KBM-7 (cell line): ENCODE data around the gene TMEM212.
A peak's percentile ranks its signal among the peaks of the same experiment; 100 is the strongest.

Source experiments
- DNase-seq: peaks from one replicate; pipeline ENCODE4 v3.0.0-alpha.2; 2015
- in situ Hi-C: fragments of 300-500 bp; cut with MboI; formaldehyde crosslinking; loops from 2 replicates; pipeline ENCODE4 v1.14.3; 2020; ENCODE audit warnings: low sequenced_read_pairs, low pct_unique_long_range_greater_than_20kb, mixed read lengths

TMEM212 gene

DNA sequence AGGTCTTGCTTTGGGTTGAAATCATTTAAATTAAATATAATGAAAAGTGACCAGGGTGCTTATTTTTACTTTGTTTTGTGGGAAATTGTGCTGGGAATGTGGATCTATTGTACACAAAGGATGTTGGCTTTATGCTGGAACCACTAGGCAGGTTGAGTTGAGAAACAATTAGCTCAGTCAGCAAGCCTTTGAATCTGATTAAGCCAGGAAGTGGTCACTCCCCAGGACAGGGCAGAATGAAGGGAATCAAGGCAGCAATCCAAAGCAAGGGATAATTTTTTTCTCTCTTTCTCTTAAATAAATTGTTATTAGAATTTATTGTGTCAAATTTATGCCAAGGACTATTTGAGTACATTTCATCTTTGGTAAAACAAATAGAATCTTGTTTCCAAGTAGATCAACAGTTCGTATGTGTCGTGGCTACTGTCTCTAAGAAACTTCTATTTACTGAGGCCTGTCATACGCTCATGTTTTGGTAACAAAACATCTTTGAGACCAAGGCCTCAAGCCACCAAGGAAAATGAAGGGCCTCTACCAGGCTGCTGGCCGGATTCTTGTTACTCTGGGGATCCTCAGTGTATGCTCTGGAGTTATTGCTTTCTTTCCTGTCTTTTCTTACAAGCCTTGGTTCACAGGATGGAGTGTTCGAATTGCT is at the start of gene TMEM212:
Gene TMEM212 (plus strand): TSS at position 486 of the 655 bp plus-strand sequence. CDS start 35 bp downstream, at position 521.
- in situ Hi-C loops: no loop called here
- no peak for DNase-seq

DNA sequence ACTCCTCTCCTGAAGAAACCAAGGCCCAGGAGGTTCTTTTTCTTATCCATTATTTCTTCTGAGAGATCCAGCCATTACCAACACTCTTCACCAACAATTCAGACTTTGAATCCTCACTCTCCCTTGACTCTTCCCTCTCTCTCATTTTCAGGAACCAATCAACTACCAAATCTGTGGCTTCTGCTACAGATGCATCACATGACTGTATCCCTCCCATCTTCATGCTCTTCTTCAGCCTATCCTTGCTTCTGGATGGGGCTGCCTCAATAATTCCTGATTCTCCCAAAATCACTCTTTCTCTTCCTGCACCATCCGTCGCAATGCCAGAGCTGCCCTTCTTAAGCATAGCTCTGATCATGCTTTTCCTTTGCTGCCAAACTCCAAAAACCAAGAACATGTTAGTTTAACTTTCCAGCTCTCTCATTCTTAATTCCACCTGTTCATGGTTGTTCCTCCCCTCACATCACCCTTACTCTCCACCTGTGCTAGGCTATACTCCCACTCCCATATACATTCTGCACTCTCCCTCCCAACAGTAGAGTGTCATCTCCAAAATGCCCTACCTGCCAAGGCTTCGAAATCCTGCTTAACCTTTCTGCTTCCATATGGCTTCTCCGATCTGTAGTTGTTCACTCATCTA is 46.4 kb upstream of the TMEM212 start:
- no peak for DNase-seq
- in situ Hi-C loops: no loop called here

DNA sequence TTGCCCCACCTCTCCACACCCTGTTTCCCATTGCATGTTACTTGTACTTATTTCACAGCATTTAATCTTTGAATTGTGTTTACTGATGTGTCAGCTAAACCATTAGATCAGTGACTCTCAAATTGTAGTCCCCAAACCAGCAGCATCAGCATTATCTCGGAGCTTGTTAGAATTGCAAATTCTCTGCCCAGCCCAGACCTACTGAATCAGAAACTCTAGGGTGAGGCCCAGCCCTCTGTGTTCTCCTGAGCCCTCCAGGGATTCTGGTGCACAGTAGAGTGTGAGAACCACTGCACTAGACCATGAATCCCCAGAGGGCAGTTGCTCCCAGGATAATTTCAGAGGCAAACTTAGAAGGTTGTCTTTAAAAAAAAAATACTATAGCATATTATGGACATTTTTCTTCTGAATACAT is 45.9 kb upstream of the TMEM212 start:
- in situ Hi-C loops: no loop called here

DNA sequence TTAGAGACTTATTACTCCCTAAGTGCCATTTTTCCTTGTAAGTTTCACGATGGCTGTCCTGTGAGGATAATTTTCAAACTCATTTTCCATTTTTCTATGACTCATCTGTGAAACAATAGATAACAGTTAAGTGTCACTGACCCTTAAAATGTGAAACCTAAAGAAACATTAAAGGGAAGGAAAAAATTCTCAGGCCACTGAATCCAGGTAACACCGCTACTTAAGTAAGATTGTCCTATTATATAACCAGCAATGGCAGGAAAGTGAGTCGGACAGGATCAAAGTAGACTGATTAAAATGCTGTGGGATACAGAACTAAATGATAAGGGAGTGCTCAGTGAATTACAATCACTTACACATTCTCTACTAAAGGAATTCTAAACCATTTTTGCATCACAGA is 45.3 kb upstream of the TMEM212 start:
- DNase-seq: no peak
- in situ Hi-C loops: no loop called here

More for the DNA sequence above, 45.9 kb upstream of the TMEM212 start:
- DNase-seq: no peak

DNA sequence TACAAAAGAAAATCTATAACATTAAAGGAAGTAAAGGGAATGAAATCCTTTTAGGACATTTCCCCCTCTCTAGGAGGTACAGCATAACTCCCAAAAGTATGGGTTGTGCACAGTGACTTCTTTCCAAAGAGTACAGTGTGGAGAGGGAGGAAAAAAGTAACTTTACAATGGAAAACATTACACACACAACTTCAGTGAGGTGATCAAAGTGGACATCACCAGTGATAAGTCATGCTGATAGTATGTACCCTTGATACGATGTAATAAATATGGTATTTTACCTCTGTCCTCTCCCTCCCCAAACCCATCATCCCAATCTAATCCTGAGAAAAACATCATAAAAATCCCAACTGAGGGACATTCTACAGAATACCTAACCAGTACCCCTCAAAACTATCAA is 43.6 kb upstream of the TMEM212 start:
- no peak for DNase-seq
- in situ Hi-C loops: no loop called here

DNA sequence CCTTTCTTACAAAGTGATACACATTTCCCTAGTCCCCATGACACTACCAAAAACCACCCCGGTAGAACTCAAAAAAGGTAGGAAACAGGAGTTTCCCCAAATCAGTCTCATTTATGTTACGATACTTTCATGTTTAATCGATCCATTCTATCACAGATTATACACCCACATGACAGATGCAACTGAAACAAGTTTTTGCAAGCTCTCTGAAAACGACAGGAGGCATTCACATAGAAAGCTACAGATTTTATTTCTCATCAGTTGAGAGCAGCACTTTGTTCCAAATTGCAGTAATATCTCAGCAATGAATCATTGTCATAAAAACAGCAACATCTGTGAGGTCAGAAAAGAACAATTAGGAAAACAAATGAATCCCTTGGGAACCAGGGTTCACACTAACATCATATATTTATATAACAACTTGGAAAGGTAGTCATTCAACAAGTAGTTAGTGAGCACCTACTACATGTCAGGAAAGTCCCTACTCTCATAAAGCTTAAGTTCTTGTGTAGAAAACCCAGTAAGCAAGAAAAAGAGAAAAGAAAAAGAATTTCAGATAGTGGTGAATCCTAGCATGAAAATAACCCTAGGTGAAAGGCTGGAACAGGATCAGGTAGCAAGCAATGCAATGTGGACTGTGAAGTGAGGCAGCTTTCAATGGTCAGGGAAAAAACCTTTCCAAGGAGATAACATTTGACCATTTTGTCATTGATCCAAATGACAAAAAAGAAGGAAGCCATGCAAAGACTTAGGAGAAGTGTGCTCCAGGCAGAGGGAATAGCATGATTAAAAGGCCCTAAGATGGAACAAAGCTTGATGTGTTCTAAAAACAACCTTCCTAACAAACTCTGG is 41.2 kb upstream of the TMEM212 start:
- DNase-seq: no peak
- in situ Hi-C loops: no loop called here

DNA sequence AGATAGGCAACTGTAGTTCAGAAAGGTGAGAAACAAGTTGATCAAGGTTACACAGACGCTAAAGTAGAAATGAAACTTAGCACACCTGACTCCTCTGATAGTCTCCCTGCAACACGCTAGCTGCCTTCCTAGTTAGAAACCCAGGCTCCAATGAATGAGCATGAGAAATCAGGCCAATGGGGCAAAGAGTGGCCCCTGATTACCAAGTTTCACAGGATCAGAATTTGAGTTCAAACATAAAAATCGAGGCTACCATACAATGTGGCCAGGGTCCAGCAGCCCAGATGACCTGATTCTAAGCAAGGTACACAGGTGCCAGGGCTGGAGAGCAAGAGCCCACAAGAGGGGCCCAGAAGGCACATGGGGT is 40.6 kb upstream of the TMEM212 start:
- no peak for DNase-seq
- in situ Hi-C loops: no loop called here

DNA sequence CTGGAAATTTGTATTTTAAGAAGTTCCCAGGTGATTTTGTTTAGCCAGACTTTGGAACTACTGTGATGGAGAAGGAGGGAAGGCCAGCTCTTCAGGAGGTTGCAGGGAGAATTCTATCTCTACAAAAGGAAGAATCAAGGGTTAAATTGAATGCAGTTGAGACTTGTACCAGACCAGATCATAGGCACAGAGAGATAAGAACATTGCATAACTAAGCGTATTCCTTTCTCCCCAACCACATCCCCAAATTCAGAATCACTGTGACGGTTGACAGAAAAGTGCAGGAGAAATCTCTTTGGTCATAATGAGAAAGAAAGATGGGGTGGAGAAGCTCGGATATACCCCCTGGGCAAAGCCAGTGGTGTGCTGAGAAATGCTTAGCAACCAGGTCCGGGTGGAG is 40.1 kb upstream of the TMEM212 start:
- peak; percentile 19 for DNase-seq
- in situ Hi-C loops: no loop called here

DNA sequence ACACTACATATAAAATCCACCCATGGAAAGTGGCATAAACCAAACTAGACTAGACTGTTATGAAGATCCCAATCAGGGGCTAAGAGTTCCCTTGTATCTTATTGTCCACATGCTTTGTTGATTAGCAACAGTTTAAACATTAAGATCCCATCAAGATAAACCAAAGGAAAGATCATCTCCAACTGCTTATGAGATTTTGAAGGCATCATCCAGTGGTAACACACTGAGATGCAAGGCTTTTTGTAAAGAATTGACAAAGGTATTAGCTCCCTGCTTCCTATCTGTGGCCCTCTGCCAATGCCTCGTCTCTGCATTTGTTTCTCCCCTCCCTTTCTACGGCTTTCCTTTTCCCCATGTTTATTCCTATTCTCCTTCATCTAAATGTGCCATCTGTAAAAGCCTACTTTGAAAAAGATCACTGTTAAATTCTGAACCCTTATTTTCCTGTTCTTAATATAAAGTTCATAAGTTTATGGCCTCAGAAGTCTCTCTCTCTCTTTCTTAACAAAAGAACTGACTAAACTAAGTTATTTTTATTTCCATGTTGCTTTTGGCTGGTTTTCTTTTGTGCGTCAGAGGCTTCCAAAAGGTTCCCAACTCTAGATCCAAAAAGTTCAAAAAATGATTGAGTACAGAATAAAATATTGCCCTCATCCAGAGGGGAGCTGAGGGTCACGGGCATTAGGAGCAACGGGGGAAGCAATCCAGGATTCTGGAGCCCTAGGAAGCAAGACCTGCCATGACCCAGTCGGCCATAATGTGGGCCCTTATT is 38.3 kb upstream of the TMEM212 start:
- in situ Hi-C loops: no loop called here
- no peak for DNase-seq

DNA sequence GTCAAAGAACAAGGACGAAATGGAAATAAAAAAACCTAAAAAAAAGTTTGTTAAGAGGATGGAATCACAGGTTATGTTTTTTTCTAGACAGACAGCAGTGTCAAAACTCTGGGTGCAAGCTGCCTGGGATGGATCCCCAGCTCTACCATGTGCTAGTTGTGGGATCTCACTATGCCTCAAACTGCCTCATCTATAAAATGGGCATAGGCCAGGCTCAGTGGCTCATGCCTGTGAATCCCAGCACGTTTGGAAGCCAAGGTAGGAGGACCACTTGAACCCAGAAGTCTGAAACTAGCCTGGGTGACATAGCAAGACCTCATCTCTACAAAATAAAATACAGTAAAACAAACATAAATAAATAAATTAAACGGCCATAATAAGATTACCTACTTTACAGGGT is 37.5 kb upstream of the TMEM212 start:
- no peak for DNase-seq
- in situ Hi-C loops: no loop called here

DNA sequence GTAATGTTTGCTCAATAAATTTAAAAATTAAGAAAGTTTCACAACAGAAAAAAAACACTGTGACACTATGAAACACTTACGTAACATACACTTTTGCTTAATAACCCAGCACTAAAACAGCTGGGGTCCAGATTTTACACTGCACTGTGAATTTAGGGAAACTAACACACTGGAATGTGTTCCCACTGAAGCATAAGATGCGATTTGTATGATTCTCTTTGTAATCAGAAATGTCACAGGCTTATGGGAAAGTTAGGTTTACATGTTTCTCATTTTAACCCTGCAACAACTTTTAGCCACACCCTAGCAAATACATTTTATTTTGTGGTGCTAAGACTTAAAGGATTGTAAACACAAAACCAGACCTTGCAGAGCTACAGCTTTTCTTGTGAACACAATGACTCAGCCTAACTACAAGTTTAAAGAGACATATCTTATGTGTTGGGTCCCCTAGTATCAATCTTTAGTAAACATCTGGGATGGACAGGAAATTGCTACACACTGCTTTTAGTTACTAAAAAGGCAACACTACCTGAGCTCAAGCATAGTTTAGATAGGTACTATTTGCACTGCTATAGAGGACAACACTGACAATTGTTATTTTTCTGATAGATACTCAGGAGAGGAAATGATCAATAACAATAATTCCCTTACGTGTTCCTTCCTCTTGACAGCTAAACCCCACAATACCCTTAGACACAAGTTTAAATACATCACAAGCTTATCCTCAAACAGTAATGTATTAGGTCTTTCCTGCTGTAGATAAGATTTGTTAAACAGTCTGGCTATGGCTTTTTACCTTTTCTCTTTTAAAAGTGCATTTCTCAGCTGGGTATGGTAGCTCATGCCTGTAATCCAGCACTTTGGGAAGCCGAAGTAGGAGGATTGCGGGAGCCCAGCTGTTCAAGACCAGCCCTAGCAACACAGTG is 36.7 kb upstream of the TMEM212 start:
- in situ Hi-C loops: no loop called here
- peak; percentile 35 for DNase-seq

DNA sequence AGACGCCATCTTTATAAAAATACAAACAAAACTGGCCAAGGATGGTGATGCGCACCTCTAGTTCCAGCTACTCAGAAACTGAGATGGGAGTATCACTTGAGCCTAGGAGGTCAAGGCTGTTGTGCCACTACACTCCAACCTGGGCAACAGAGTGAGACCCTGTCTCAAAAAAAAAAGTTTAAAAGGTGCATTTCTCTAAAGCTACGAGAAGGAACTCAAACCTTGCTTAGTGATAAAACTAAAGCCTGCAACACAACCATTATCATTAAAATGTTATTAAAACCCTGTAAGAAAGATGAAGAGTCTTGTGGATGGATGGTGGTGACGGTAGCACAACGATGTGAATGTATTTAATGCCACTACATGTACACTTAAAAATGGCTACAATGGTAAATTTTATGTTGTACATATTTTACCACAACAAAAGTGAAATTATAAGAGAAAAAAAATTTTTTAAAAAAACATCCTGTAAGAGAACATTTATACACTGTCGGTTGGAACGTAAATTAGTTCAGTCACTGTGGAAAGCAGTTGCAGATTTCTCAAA is 35.9 kb upstream of the TMEM212 start:
- DNase-seq: no peak
- in situ Hi-C loops: no loop called here

DNA sequence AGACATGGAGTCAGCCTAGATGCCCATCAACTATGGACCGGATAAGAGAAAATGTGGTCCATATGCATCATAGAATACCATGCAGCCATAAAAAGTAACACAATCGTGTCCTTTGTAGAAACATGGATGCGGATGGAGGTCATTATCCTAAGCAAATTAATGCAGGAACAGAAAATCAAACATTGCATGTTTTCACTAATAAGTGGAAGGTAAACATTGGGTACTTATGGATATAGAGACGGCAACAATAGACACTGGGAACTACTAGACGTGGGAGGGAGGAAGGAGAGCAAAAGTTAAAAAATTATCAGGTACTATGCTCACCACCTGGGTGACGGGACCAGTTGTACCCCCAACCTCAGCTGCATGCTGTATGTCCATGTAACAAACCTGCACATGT is 35.3 kb upstream of the TMEM212 start:
- in situ Hi-C loops: no loop called here
- DNase-seq: no peak

DNA sequence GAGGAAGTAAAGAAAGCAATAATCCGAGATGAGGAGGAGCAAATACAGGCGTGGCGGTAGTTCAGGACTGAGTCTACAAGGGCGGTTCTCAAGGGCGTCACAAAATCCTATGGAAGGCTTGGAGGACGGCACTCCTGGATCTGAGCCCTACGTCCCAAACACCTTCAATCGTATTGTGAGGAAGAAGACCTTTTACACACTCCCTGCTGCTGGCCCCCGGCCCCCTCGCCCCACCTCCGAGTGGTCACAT is 33.6 kb upstream of the TMEM212 start:
- in situ Hi-C loops: no loop called here
- DNase-seq: peak; percentile 66

DNA sequence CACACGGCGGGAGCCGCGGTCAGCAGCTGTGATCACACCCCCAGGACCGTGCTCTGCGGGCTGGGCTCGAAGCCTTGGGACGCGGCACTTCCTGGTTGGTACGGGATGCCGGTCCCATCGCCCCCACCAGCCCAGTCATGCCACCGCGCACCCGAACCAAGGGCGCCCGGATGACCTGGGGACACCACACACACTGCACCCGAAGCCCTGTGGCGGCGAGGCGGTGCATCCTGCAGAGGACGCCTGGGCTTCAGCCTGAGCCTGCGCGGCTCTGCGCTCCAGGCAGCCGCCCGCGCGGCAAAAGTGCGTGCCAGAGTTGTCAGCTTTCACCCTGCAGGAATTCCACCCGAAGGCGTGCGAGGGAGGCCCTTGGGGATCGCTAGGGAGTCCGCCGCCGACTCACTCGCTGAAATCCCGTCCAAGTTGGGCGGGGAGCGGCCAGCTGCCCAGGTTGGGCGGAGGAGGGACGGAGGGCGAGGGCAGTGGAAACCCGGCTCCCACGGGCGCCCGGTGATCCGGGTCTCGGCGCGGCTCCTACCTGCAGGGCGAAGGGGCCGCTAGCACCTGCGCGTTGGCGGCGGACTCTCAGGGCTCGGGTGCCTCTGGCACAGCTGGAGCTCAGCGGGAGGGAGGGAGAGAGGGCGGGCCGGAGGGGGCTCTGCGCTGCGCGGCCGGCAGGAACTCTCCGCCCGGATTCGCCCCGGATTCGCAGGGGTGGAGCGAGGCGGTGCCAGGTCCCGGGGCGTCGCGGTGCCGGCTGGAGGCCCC is 33.1 kb upstream of the TMEM212 start, which contains the start of gene PLD1:
Gene PLD1 (minus strand): TSS at position 623 of the 768 bp plus-strand sequence. CDS start 72,432 bp downstream, outside the sequence.
- in situ Hi-C loops: no loop called here
- DNase-seq: peak; percentile 67

DNA sequence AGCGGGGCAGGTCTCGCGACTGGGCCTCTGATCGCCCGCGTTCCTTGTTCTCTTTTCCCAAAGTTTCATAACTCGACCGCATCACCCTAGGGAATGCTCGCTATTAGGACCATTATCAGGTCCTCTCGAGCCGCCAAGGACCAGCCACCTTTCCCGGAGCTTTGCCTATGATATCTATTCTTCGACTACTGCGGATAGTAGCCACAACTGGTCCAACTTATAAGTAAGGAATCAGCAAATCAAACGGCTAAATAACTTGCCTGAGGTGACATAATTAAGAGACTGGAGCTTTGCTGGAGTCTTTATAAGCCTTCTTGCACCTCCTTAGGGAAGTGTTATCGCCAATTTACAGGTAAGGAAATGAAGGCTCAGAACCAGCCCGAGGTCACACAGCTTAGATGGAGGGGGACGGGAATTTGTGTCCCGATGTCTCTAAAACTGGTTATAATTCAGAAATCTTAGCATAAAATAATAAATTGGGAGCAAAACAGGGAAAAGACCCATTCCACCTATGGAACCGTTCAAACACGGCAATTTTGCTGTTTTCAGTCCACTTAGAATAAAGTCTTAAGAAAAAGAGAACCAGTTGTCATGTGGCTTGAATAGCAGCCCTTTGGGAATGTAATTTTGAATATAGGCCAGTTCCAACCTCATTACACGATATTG is 32.4 kb upstream of the TMEM212 start:
- DNase-seq: no peak
- in situ Hi-C loops: no loop called here

DNA sequence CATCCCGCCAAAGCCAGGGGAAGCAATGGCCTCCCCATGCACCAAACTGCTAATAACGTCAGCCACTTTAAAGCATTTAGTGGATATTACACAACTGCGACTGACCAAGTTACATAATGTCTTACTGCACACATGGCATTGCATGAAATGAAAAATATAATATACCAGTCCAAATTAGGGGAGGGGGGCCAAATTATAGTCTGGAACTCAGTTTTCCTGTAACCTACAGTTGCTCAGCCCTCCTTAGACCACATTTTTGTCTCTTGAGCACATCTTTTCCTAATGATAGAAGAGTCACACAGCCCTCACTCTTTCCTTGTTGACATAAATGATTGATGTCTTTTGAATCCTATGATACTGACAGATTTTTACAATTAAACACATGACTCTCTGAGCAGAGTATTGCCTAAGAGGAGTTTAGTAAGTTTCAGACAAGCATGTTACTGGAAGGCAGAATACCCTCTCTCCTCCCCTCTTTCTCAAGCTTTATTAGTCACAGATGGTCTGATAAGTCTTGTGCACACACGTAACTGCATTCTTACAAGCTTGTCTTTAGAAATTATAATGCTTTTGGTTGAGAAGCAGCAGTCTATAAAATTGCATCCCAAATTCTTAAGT is 31.7 kb upstream of the TMEM212 start:
- in situ Hi-C loops: no loop called here
- DNase-seq: no peak
